Keratinocyte (primary cell): ENCODE measurements around the gene BRK1. TPM values are rescaled to one million over a fixed set of nuclear protein-coding genes. Genes with fewer than 3 reads are reported as not detected.
"Not testable (repeated sequence)": the region's sequence is repeated elsewhere in the genome, so short reads cannot be mapped to it uniquely, and the experiment has no call there.

ENCODE experiments used
- DNase-seq: peaks from one replicate; pipeline ENCODE4 v3.0.0-alpha.2; 2011; ENCODE audit warnings: low read depth, missing footprints, low spot score
- FAIRE-seq: peaks from 2 replicates; lab custom pipeline; 2011; peaks lifted over from hg19 to GRCh38; lab: Jason Lieb, UNC
- H2AFZ ChIP-seq: 2 replicates; pipeline ENCODE4 v1.6.0; 2012; ENCODE audit warnings: low read length, control low read depth, inconsistent platforms; ENCODE audit not compliant: control insufficient read depth
- H3K27ac ChIP-seq: 2 replicates; pipeline ENCODE4 v1.5.1; 2011; ENCODE audit warnings: low read length; ENCODE audit not compliant: control insufficient read depth, insufficient read depth
- H3K27me3 ChIP-seq: 3 replicates; pipeline ENCODE4 v1.6.0; 2011; ENCODE audit warnings: low read length; ENCODE audit not compliant: control insufficient read depth, insufficient read depth; ENCODE audit errors: extremely low read depth
- H3K36me3 ChIP-seq, 2 experiments: 2 replicates in 1 of 2; 3 replicates in 1 of 2; pipeline ENCODE4 v1.5.1; 2011; ENCODE audit warnings: low read length in 2 of 2, mild to moderate bottlenecking in 1 of 2; ENCODE audit not compliant: control insufficient read depth in 2 of 2, insufficient read depth in 2 of 2; ENCODE audit errors: extremely low read depth in 1 of 2
- H3K4me1 ChIP-seq: 3 replicates; pipeline ENCODE4 v1.5.1; 2011; ENCODE audit warnings: low read length; ENCODE audit not compliant: control insufficient read depth, insufficient read depth; ENCODE audit errors: extremely low read depth
- H3K4me2 ChIP-seq: 3 replicates; pipeline ENCODE4 v1.6.0; 2011; ENCODE audit warnings: low read depth, low read length; ENCODE audit not compliant: control insufficient read depth, insufficient read depth; ENCODE audit errors: extremely low read depth
- H3K4me3 ChIP-seq, 3 experiments: fragments of 200-600 bp in 1 of 3; sonication (generic) in 1 of 3; 2 replicates in 2 of 3; 3 replicates in 1 of 3; pipeline ENCODE4 v1.5.1; 2011 to 2016; ENCODE audit warnings: low read length in 3 of 3, mild to moderate bottlenecking in 3 of 3, control low read depth in 2 of 3, inconsistent platforms in 1 of 3, low read depth in 1 of 3, mixed read lengths in 1 of 3, mixed run types in 1 of 3, moderate library complexity in 1 of 3; ENCODE audit not compliant: control insufficient read depth in 2 of 3, insufficient read depth in 2 of 3; ENCODE audit errors: extremely low read depth in 1 of 3
- H3K79me2 ChIP-seq: 2 replicates; pipeline ENCODE4 v1.6.0; 2012; ENCODE audit warnings: low read length; ENCODE audit not compliant: control insufficient read depth, insufficient read depth
- H3K9ac ChIP-seq: 3 replicates; pipeline ENCODE4 v1.6.0; 2011; ENCODE audit warnings: low read length; ENCODE audit not compliant: control insufficient read depth, insufficient read depth; ENCODE audit errors: extremely low read depth
- H3K9me1 ChIP-seq: 3 replicates; pipeline ENCODE4 v1.6.0; 2011; ENCODE audit warnings: low read length; ENCODE audit not compliant: control insufficient read depth, insufficient read depth; ENCODE audit errors: extremely low read depth
- H3K9me3 ChIP-seq: 2 replicates; pipeline ENCODE4 v1.5.1; 2012; ENCODE audit warnings: low read depth, low read length; ENCODE audit not compliant: control insufficient read depth
- H4K20me1 ChIP-seq: 3 replicates; pipeline ENCODE4 v1.6.0; 2011; ENCODE audit warnings: low read length; ENCODE audit not compliant: control insufficient read depth, insufficient read depth; ENCODE audit errors: extremely low read depth
- EZH2 ChIP-seq: IDR thresholded peaks from one replicate; pipeline ENCODE4 v1.6.1; 2012; ENCODE audit warnings: inconsistent platforms, mild to moderate bottlenecking, low read length, moderate library complexity
- dilution Hi-C: fragments of 300-500 bp; cut with MboI; formaldehyde crosslinking; loops from one replicate; pipeline ENCODE4 v1.7.0; 2020; ENCODE audit warnings: low sequenced_read_pairs; ENCODE audit not compliant: extremely low pct_ligation_motif_present
- polyA plus RNA-seq, 5 experiments: library from polyadenylated mRNA; depleted of rRNA in 3 of 5; stranded (reverse) in 3 of 5; stranded (forward) in 1 of 5; unstranded in 1 of 5; fragments of >200 nt; gene quantifications; 1 replicate in 1 of 5; 2 replicates in 3 of 5; 3 replicates in 1 of 5; pipeline versions ENCODE4 v1.2.1 to v1.2.3, GENCODE V29; 2011 to 2012; ENCODE audit warnings: missing spikeins in 2 of 5, low read depth in 1 of 5, low replicate concordance in 1 of 5
- TF ChIP-seq, protein P1 (sequence below), 3 experiments: IDR thresholded peaks in 1 of 3; conservative IDR thresholded peaks in 1 of 3; optimal IDR thresholded peaks in 1 of 3; 2 replicates in 2 of 3; 3 replicates in 1 of 3; pipeline versions ENCODE3 to v1.5.1; 2011; ENCODE audit warnings: low read length in 3 of 3, mild to moderate bottlenecking in 3 of 3, moderate library complexity in 2 of 3, control low read depth in 1 of 3, inconsistent platforms in 1 of 3; ENCODE audit not compliant: insufficient read depth in 2 of 3; ENCODE audit errors: extremely low read depth in 1 of 3

The BRK1 gene
- polyA plus RNA-seq, 1 donor (not counting 4 experiments of a cell fraction or from before 2014, with no cell fraction given): 295 TPM

DNA sequence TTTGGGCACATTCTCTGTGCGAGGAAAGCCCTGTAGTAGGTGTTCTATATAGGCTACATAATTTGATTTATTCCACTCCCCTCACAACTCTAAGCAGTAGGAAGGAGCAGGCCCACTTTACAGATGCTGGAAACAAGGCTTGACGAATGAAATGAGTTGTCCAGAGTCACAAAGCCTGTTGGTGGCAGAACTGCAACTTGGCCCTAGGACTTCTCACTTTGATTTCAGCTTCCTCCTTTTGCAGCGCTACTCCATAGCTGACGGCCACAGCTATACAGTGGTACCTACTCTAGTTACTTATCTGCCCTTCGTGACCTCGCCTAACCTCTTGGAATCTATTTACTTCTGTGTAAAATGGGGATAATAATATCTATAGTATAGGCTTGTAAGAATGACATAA is 46.7 kb downstream of the BRK1 start:
- Histone ChIP-seq H3K27ac (no peak overlapping the region), H2AFZ (no peak overlapping the region), H3K9me1 (no peaks in the 10 kb centered on the region), H3K4me3 (no peak overlapping the region), H3K4me2 (no peak overlapping the region), H3K36me3 (no peaks in the 10 kb centered on the region), H4K20me1 (no peaks in the 10 kb centered on the region), H3K27me3 (no peaks in the 10 kb centered on the region), H3K4me1 (no peaks in the 10 kb centered on the region), H3K9ac (no peak overlapping the region), H3K9me3 (no peaks in the 10 kb centered on the region), H3K79me2 (no peaks in the 10 kb centered on the region)
- FAIRE-seq: no peak
- DNase-seq: no peak
- dilution Hi-C loops: no loop called here
- TF ChIP-seq, protein P1, sequence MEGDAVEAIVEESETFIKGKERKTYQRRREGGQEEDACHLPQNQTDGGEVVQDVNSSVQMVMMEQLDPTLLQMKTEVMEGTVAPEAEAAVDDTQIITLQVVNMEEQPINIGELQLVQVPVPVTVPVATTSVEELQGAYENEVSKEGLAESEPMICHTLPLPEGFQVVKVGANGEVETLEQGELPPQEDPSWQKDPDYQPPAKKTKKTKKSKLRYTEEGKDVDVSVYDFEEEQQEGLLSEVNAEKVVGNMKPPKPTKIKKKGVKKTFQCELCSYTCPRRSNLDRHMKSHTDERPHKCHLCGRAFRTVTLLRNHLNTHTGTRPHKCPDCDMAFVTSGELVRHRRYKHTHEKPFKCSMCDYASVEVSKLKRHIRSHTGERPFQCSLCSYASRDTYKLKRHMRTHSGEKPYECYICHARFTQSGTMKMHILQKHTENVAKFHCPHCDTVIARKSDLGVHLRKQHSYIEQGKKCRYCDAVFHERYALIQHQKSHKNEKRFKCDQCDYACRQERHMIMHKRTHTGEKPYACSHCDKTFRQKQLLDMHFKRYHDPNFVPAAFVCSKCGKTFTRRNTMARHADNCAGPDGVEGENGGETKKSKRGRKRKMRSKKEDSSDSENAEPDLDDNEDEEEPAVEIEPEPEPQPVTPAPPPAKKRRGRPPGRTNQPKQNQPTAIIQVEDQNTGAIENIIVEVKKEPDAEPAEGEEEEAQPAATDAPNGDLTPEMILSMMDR (optimal IDR thresholded peaks at IDR 0.05 in 1 of 3, IDR thresholded peaks at IDR 0.05 in 1 of 3, conservative IDR thresholded peaks at IDR 0.05 in 1 of 3; ENCODE audit: extremely low read depth in 1 of 3, insufficient read depth in 2 of 3, low read length in 3 of 3): no peak
- no peak for TF ChIP-seq EZH2

DNA sequence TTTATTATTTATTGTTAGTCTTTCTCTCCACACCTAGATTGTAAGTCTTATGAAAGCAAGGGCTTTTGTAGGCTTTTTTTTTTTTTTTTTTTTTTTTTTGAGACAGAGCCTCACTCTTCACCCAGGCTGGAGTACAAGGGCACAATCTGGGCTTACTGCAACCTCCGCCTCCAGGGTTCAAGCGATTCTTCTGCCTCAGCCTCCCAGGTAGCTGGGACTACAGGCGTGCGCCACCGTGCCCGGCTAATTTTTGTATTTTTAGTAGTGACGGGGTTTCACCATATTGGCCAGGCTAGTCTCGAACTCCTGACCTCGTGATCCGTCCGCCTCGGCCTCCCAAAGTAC is 48.7 kb downstream of the BRK1 start:
- Histone ChIP-seq H3K4me2 (peak overlapping the region; percentile 81), H3K9ac (peak overlapping the region; percentile 81), H2AFZ (peak overlapping the region; percentile 63), H3K4me3 (peak overlapping the region; percentile 61 to 90 (median 82))
- H3K9me3 ChIP-seq, H4K20me1 ChIP-seq, H3K4me1 ChIP-seq, dilution Hi-C loops, H3K9me1 ChIP-seq, FAIRE-seq, H3K27me3 ChIP-seq, DNase-seq, H3K36me3 ChIP-seq, H3K79me2 ChIP-seq, H3K27ac ChIP-seq: not testable (repeated sequence)
